Activated T-helper 2 cell treated with anti-CD3 and anti-CD28 coated beads, Interferon-gamma antibody, Interleukin-2, Interleukin-4, amounts not matched to agents 10 μg/mL and 5 μg/mL and 100 μg/mL, durations not matched to agents 14 hours and 24 hours and 36 hours (primary cell): ENCODE measurements around the gene TARP.

Experiments
- DNase-seq: peaks from one replicate; pipeline ENCODE4 v3.0.0; 2021; ENCODE audit warnings: low spot score
- H3K27ac Mint-ChIP-seq: one replicate; pipeline ENCODE4 v1.8.0; 2021; ENCODE audit warnings: mixed read lengths
- H3K27me3 Mint-ChIP-seq: one replicate; pipeline ENCODE4 v1.8.0; 2021; ENCODE audit warnings: low read depth, mixed read lengths
- H3K36me3 Mint-ChIP-seq: one replicate; pipeline ENCODE4 v1.8.0; 2021; ENCODE audit warnings: low read depth, mixed read lengths
- H3K4me1 Mint-ChIP-seq: one replicate; pipeline ENCODE4 v1.8.0; 2021; ENCODE audit warnings: low read depth, mixed read lengths
- H3K4me3 Mint-ChIP-seq: one replicate; pipeline ENCODE4 v1.8.0; 2021; ENCODE audit warnings: low read depth, mild to moderate bottlenecking, moderate library complexity, mixed read lengths
- H3K9me3 Mint-ChIP-seq: one replicate; pipeline ENCODE4 v1.8.0; 2021; ENCODE audit warnings: mixed read lengths
- intact Hi-C: fragments of 100-400 bp; cut with micrococcal nuclease; formaldehyde crosslinking; loops from one replicate; pipeline ENCODE4 v1.15.1; 2023

The TARP gene

DNA sequence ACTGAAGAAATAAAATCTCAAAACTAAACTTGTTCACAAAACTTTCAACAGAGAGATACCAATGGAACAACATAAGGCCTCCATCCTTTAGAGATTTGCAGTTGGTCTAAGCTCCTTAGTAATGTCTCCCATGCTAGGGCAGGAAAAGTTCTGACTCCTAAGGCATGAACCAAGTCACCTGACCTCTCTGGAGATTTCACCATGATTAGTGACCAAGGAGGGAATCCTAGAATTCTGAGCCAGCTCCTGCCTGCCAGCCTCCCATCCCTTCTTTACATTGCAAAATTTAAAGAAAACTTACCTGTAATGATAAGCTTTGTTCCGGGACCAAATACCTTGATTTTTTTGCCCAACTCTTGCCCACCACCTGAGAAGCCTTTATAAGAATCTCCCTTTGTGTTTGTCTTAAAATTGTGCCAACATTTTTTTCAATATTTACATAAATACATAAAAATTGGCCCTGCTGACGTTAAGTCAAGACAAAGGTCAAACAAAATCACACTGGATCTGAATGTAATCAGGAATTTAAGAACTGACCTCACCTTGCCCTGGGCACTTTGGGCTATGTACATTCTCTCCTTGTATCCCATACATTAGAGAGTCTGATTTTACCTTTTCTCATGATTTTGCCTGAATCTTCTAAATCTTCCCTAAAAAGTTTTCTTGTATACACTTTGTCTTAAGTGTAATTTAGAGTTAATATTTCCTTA lies at the start of gene TARP:
TSS of gene TARP (minus strand) at position 351 of the 710 bp plus-strand sequence.
- Mint-ChIP-seq H3K9me3 (no peaks in the 10 kb centered on the region), H3K27ac (no peak within 1 kb of the TSS), H3K36me3 (no peaks in the 10 kb centered on the region), H3K4me1 (no peaks in the 10 kb centered on the region), H3K4me3 (peak within 1 kb of the TSS; percentile 26), H3K27me3 (no peaks in the 10 kb centered on the region)
- intact Hi-C loops: no loop called here
- DNase-seq: no peak

DNA sequence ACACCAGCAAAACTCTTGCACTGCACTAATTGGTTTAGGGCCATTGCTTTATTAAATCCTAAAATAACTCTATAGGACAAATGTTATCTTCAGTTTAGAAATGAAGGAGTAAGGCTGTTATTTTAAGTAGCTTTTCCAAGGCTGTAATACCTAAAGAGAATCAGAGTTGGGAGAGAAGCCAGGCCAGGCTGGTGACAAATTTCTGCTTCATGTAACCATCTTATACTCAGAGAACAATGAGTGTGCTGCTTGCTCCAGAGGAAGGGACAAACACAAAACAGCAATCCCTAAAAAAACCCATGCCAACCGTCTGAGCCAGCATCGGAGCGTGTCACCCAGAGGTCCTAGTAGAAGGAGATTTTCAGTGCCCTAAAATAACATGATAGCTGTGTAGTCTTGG lies 49.7 kb upstream of the TARP start:
- Mint-ChIP-seq H3K27me3 (peaks cover 3% of the 10 kb centered on the region), H3K27ac (no peak overlapping the region), H3K36me3 (no peaks in the 10 kb centered on the region), H3K4me1 (peaks cover 20% of the 10 kb centered on the region), H3K4me3 (no peak overlapping the region), H3K9me3 (no peaks in the 10 kb centered on the region)
- intact Hi-C loops: no loop called here
- no peak for DNase-seq

DNA sequence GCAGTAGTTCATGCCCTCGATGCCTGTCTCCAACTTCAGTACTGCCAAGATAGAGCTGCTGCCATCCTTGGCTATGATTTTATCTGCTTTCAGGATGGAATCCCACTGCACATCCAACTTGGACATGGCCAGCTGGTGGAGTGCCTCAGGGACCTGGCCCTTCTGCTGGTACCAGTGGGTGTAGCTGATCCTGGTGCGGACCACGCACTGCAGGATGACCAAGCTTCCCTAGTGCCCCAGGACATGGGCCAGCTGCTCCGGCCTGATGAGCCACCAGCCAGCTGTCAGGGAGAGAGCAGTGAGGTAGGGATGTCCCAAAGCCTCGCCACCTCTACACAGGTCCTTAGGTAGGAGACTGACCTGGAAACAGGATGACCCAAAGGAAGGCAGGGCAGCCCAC lies 49.0 kb upstream of the TARP start:
- Mint-ChIP-seq H3K4me1 (peaks cover 22% of the 10 kb centered on the region), H3K27me3 (peaks cover 3% of the 10 kb centered on the region), H3K36me3 (no peaks in the 10 kb centered on the region), H3K4me3 (no peak overlapping the region), H3K27ac (no peak overlapping the region), H3K9me3 (no peaks in the 10 kb centered on the region)
- intact Hi-C loops: no loop called here
- DNase-seq: no peak

DNA sequence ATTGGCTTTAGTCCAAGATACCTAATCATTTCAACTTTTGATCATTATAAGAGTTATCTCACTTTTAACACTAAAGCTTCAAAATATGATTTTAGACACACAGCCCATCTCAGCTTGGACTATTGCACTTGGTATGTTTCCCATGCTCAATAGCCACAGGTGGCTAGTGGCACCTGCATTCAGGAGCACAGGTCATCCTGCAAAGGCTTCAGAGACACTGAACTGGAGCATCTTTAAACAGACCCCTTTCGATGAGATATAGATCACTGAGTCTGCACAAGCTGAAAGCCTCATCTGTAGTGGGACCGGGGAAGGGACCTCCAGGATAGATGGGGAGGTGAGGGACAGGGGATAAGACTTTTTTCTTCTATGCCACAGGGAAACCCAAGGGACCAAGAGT lies 48.5 kb upstream of the TARP start:
- intact Hi-C loops: no loop called here
- DNase-seq: no peak
- no peak overlapping the region for H3K4me3 Mint-ChIP-seq

DNA sequence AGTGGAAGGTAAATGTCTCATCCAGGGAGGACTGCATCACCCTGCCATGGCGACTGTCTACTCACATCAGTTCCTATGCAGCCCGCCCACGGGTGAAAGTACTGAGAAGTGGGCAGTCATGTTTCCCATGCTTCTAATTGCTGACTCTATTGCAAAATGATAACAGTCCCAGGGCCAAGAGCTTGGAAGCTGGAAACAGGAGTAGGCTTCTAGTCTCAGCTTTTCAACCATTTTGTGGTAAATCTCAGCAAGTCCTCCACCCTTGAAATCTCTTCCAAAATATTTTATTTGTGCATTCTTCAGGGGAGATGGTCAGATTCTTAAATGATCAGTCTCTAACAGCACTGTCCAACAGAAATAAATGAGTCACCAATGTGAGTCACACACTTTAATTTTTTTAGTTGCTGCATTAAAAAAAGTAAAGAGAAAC lies 48.1 kb upstream of the TARP start:
- Mint-ChIP-seq H3K27ac (no peak overlapping the region), H3K27me3 (peaks cover 3% of the 10 kb centered on the region), H3K4me1 (peaks cover 22% of the 10 kb centered on the region), H3K4me3 (no peak overlapping the region), H3K36me3 (no peaks in the 10 kb centered on the region), H3K9me3 (no peaks in the 10 kb centered on the region)
- intact Hi-C loops: no loop called here
- no peak for DNase-seq

More for the DNA sequence above, 48.5 kb upstream of the TARP start:
- Mint-ChIP-seq H3K36me3 (no peaks in the 10 kb centered on the region), H3K27me3 (peaks cover 3% of the 10 kb centered on the region), H3K27ac (no peak overlapping the region), H3K9me3 (no peaks in the 10 kb centered on the region), H3K4me1 (peaks cover 22% of the 10 kb centered on the region)

DNA sequence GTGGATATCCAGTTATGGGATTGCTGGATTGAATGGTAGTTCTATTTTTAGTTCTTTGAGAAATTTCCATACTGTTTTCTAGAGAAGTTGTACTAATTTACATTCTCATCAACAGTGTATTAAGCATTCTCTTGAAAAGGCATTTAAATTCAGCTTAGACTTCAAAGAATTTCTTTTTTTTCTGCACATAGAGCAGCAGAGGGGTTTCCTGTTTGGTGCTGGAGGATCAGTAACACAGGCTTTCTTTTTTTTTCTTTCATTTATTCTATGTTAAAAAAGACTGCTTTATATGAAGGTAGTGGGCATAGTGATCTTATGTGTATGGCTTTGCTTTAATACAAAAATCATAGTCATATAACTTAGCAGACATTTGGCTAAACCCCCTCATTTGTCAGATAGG lies 47.6 kb upstream of the TARP start:
- H3K27ac Mint-ChIP-seq: no peak overlapping the region
- intact Hi-C loops: no loop called here

DNA sequence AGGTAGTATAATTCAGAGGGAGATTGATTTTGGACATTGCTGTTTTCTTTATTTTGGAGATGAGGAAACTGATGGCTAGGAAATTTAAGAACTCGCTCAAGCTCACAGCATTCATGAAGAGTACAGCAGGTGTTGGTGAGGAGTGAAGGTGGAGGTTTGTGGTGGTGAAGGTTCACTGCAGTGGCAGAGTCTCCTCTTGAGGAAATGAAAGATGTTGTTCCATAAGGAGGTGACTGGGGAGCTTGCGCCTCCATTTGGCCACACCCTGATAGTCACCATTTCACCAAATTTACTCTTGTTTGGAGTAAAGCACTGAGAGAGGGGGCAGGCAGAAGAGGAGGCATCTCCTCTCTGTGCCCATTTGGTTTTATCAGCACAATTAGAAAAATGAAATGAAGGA lies 46.4 kb upstream of the TARP start:
- H3K4me1 Mint-ChIP-seq: peaks cover 22% of the 10 kb centered on the region
- H3K27ac Mint-ChIP-seq: no peak overlapping the region

More for the DNA sequence above, 47.6 kb upstream of the TARP start:
- no peaks in the 10 kb centered on the region for H3K9me3 Mint-ChIP-seq
- peaks cover 22% of the 10 kb centered on the region for H3K4me1 Mint-ChIP-seq
- peaks cover 3% of the 10 kb centered on the region for H3K27me3 Mint-ChIP-seq
- no peak for DNase-seq
- H3K36me3 Mint-ChIP-seq: no peaks in the 10 kb centered on the region
- H3K4me3 Mint-ChIP-seq: no peak overlapping the region

DNA sequence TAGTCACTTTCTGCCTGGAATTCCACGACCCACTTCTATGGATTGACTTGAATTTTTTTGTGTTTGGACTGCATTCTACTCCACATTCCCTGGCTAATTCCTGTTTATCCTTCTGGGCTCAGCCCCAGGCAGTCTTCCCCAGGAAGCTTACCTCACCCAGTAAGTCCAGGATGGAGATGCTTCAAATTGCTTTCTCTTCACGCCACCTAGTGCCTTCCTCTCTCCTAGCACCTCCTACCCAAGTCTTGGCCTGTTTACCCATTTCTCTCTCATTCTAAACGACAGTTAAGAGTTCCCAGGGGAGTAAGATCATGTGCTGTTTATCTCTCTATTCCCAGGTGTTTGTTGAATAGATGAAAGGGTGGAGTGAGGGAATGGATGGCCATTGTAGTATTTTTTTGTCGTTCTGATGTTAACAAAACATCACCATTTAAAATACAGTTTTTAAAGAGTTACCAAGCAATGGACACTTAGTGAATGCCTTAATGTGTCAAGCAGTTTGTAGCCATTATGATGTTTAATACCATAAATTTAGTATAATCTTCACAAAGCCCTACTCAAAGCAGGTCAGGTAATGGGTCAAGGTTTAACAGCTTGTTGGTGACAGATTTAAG lies 45.5 kb upstream of the TARP start:
- peak overlapping the region; percentile 38 for H3K27ac Mint-ChIP-seq
- peak overlapping the region; percentile 49 for H3K4me3 Mint-ChIP-seq
- no peaks in the 10 kb centered on the region for H3K36me3 Mint-ChIP-seq
- H3K4me1 Mint-ChIP-seq: peaks cover 22% of the 10 kb centered on the region
- H3K9me3 Mint-ChIP-seq: no peaks in the 10 kb centered on the region
- intact Hi-C loops: no loop called here
- DNase-seq: no peak
- peaks cover 3% of the 10 kb centered on the region for H3K27me3 Mint-ChIP-seq

More for the DNA sequence above, 46.4 kb upstream of the TARP start:
- no peak for DNase-seq
- Mint-ChIP-seq H3K4me3 (no peak overlapping the region), H3K9me3 (no peaks in the 10 kb centered on the region), H3K36me3 (no peaks in the 10 kb centered on the region), H3K27me3 (peaks cover 3% of the 10 kb centered on the region)
- intact Hi-C loops: no loop called here

DNA sequence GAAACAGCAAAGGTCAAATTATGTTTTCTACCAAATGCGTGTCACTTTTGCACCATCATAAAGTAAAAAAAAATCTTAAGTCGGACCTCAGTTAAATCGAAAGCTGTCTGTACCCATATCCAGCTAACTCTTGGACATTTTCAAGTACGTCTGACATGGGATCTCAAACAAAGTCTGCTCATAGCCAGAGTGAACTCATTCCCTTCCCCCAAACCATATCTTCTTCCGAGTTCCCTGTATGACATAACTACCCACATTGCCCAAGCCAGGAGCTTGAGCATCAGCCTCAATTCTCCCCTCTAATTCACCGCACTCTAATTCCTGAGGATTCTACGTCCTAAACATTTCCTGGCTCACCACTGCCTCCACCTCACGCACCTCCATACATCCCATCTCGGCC lies 44.8 kb upstream of the TARP start:
- Mint-ChIP-seq H3K27ac (no peak overlapping the region), H3K27me3 (peaks cover 3% of the 10 kb centered on the region), H3K36me3 (no peaks in the 10 kb centered on the region), H3K9me3 (no peaks in the 10 kb centered on the region), H3K4me3 (peak overlapping the region; percentile 49), H3K4me1 (peaks cover 22% of the 10 kb centered on the region)
- DNase-seq: no peak
- intact Hi-C loops: no loop called here

DNA sequence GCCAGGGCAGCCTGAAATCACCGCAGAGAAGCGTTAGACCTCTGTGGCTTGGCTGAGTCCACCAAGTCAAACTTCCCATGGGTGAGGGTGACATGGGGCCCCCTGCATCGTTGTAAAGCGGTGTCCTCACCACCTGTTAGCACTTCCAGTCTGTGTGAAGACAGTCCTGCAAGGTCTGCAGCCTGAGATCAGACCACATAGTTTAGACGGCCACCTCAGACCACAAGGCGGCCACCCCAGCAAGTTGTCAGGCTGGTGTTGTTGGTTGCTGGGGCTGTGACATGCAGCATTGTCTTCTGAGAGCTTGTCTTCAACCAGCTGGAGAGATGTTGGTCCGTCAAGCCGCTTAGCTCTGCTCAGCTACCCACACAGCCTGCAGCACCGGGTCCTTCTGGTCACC lies 44.1 kb upstream of the TARP start:
- H3K27ac Mint-ChIP-seq: no peak overlapping the region
- H3K9me3 Mint-ChIP-seq: no peaks in the 10 kb centered on the region
- peaks cover 22% of the 10 kb centered on the region for H3K4me1 Mint-ChIP-seq
- H3K36me3 Mint-ChIP-seq: no peaks in the 10 kb centered on the region
- intact Hi-C loops: no loop called here
- peaks cover 3% of the 10 kb centered on the region for H3K27me3 Mint-ChIP-seq
- H3K4me3 Mint-ChIP-seq: no peak overlapping the region
- DNase-seq: no peak

DNA sequence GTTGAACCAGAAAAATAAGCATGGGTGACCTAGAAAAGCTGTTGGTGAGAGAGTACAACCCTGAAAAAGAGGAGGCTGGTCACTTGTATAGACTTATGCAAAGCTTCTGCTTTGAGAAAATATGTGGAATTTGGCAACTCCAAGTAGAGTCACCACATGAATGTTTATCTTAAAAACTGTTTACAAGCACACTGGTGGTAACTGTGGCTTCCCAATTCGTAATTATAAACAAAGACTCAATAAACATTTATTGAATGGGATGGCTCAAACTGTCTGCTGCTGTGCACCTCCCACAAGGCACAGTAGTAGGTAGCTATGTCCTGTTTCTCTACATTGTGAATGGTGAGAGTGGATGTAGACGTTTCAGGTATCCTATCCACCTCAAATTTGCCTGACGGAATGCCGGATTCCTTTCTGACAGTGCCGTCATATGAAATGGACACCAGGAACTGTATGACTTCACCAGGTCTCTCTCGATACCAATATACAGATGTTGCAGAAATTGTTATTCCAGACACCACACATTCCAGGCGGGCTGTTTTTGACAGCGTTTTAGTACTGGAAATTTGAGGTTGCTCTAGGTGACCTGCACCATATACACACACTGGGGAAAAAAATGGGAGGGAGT lies 43.4 kb upstream of the TARP start:
- H3K27ac Mint-ChIP-seq: no peak overlapping the region

DNA sequence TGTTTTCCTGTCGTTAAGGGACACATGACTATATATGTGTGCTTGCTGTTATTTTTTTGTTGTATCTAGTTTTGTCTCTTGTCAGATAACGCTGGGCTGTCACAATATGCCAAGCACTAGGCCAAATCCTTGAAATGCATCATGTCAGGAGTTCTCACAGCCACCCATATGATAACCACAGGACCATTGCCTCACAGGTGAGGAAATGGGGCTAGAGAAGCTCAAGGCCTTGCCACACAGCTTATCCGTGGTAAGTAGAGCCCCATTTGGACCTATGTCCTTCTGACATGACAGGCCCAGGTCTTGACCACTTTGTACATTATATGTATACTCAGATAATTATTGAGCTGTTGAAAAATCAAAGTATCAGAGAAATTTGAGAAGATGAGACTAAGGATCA lies 42.0 kb upstream of the TARP start:
- no peak overlapping the region for H3K4me3 Mint-ChIP-seq
- peaks cover 20% of the 10 kb centered on the region for H3K4me1 Mint-ChIP-seq
- intact Hi-C loops: no loop called here
- no peaks in the 10 kb centered on the region for H3K36me3 Mint-ChIP-seq
- H3K27me3 Mint-ChIP-seq: peaks cover 3% of the 10 kb centered on the region
- DNase-seq: no peak
- H3K9me3 Mint-ChIP-seq: no peaks in the 10 kb centered on the region
- no peak overlapping the region for H3K27ac Mint-ChIP-seq

More for the DNA sequence above, 43.4 kb upstream of the TARP start:
- H3K27me3 Mint-ChIP-seq: peaks cover 3% of the 10 kb centered on the region
- no peak overlapping the region for H3K4me3 Mint-ChIP-seq
- H3K36me3 Mint-ChIP-seq: no peaks in the 10 kb centered on the region
- no peak for DNase-seq
- H3K9me3 Mint-ChIP-seq: no peaks in the 10 kb centered on the region
- H3K4me1 Mint-ChIP-seq: peaks cover 24% of the 10 kb centered on the region
- intact Hi-C loops: no loop called here

DNA sequence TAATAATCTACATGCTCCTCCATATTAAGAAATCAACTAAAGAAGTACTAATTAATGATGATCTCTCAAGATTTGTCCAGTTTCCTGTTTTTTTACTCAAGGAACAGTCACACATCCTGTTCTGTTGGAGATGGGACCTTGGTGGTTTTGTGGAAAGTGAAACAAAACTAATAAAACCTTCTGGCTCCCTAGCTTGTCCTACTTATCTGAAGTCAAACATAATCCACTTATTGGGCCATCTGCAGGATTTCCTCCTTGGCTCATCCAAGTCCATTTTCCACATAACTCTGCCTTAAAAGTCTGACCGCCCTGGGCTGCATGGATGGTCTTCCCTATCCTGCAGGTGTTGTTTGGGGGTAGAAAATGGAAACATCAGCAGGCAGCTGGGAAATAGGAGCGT lies 39.4 kb upstream of the TARP start:
- peaks cover 5% of the 10 kb centered on the region for H3K4me1 Mint-ChIP-seq
- no peaks in the 10 kb centered on the region for H3K36me3 Mint-ChIP-seq
- no peaks in the 10 kb centered on the region for H3K27me3 Mint-ChIP-seq
- intact Hi-C loops: no loop called here
- H3K9me3 Mint-ChIP-seq: no peaks in the 10 kb centered on the region
- no peak overlapping the region for H3K4me3 Mint-ChIP-seq
- no peak overlapping the region for H3K27ac Mint-ChIP-seq
- no peak for DNase-seq
